WTC11 (cell line): ENCODE data around the gene PXN. TPM values are rescaled to one million over a fixed set of nuclear protein-coding genes. Genes with fewer than 3 reads are reported as not detected.
A peak's percentile ranks its signal among the peaks of the same experiment; 100 is the strongest.

Experiments used
- ATAC-seq: fragments of 200-7000 bp; cut with Tn5 transposase; 2 replicates; pipeline ENCODE4 v1.10.0; 2021; ENCODE audit warnings: mild to moderate bottlenecking, moderate library complexity
- CTCF ChIA-PET: fragments of 300-600 bp; sonication (Branson Sonifier 250); formaldehyde crosslinking; loops from one replicate; lab custom pipeline; 2021; ENCODE audit warnings: antibody characterized with exemption; lab: Charles Lee
- POLR2A ChIA-PET: fragments of 350-600 bp; sonication (Branson Sonifier 250); formaldehyde crosslinking; loops from one replicate; lab custom pipeline; 2021; ENCODE audit warnings: antibody characterized with exemption; lab: Charles Lee
- DNase-seq: peaks from one replicate; pipeline ENCODE4 v3.0.0; 2021; ENCODE audit warnings: low spot score
- H3K27ac Mint-ChIP-seq: 2 replicates; pipeline ENCODE4 v1.8.0; 2021; ENCODE audit warnings: mixed read lengths
- H3K27me3 Mint-ChIP-seq: 2 replicates; pipeline ENCODE4 v1.8.0; 2021; ENCODE audit warnings: low read depth, mild to moderate bottlenecking, moderate library complexity, mixed read lengths
- H3K36me3 Mint-ChIP-seq: 2 replicates; pipeline ENCODE4 v1.8.0; 2021; ENCODE audit warnings: mixed read lengths
- H3K4me1 Mint-ChIP-seq: 2 replicates; pipeline ENCODE4 v1.8.0; 2022; ENCODE audit warnings: mixed read lengths
- H3K4me3 Mint-ChIP-seq: 2 replicates; pipeline ENCODE4 v1.8.0; 2021; ENCODE audit warnings: mild to moderate bottlenecking, moderate library complexity, mixed read lengths
- H3K9me3 Mint-ChIP-seq: 2 replicates; pipeline ENCODE4 v1.8.0; 2021; ENCODE audit warnings: mixed read lengths
- AFF4 ChIP-seq: sonication (generic); formaldehyde crosslinking; IDR thresholded peaks from 2 replicates; pipeline ENCODE4 v1.8.1; 2023; ENCODE audit warnings: mild to moderate bottlenecking, missing genetic modification reagents, borderline replicate concordance
- ATF1 ChIP-seq: sonication (generic); formaldehyde crosslinking; IDR thresholded peaks from 2 replicates; pipeline ENCODE4 v1.8.1; 2023; ENCODE audit warnings: mild to moderate bottlenecking, moderate library complexity, missing genetic modification reagents
- FOXK1 ChIP-seq: sonication (generic); formaldehyde crosslinking; IDR thresholded peaks from 2 replicates; pipeline ENCODE4 v1.8.0; 2022; ENCODE audit warnings: mild to moderate bottlenecking, moderate library complexity, missing genetic modification reagents
- GTF2I ChIP-seq: fragments of 250-450 bp; sonication (Bioruptor Pico); conservative IDR thresholded peaks from 2 replicates; pipeline ENCODE4 v1.4.0; 2021; ENCODE audit warnings: mild to moderate bottlenecking
- IRF2 ChIP-seq: sonication (generic); formaldehyde crosslinking; IDR thresholded peaks from 2 replicates; pipeline ENCODE4 v1.8.0; 2022; ENCODE audit warnings: low read depth, missing genetic modification reagents, borderline replicate concordance
- JAZF1 ChIP-seq: fragments of 250-450 bp; sonication (Bioruptor Pico); IDR thresholded peaks from 2 replicates; pipeline ENCODE4 v1.9.0; 2021; ENCODE audit warnings: moderate library complexity, mild to moderate bottlenecking, inconsistent platforms
- MLX ChIP-seq: sonication (generic); formaldehyde crosslinking; IDR thresholded peaks from 2 replicates; pipeline ENCODE4 v1.8.1; 2023; ENCODE audit warnings: mild to moderate bottlenecking, missing genetic modification reagents, moderate library complexity
- NFYB ChIP-seq: sonication (generic); formaldehyde crosslinking; conservative IDR thresholded peaks from 2 replicates; pipeline ENCODE4 v1.8.0; 2022; ENCODE audit warnings: low read depth, missing genetic modification reagents
- NR3C1 ChIP-seq: sonication (generic); formaldehyde crosslinking; conservative IDR thresholded peaks from 2 replicates; pipeline ENCODE4 v1.8.1; 2023; ENCODE audit warnings: low read depth, mild to moderate bottlenecking, missing genetic modification reagents
- ZNF219 ChIP-seq: sonication (generic); formaldehyde crosslinking; IDR thresholded peaks from 2 replicates; pipeline ENCODE4 v1.8.0; 2023; ENCODE audit warnings: missing genetic modification reagents, mild to moderate bottlenecking, borderline replicate concordance
- ZNF317 ChIP-seq: sonication (generic); formaldehyde crosslinking; IDR thresholded peaks from 2 replicates; pipeline ENCODE4 v1.8.1; 2023; ENCODE audit warnings: low read depth, mild to moderate bottlenecking, moderate library complexity, missing genetic modification reagents, borderline replicate concordance
- ZNF396 ChIP-seq: fragments of 250-450 bp; sonication (Bioruptor Pico); IDR thresholded peaks from 2 replicates; pipeline ENCODE4 v1.8.0; 2021; ENCODE audit warnings: mild to moderate bottlenecking, moderate library complexity, borderline replicate concordance
- ZNF423 ChIP-seq: fragments of 250-450 bp; sonication (Bioruptor Pico); IDR thresholded peaks from 2 replicates; pipeline ENCODE4 v2.1.2; 2022; ENCODE audit warnings: mild to moderate bottlenecking, moderate library complexity
- total RNA-seq: library from RNA; stranded (reverse); gene quantifications from 3 replicates; pipeline ENCODE4 v1.2.3, GENCODE V29; 2021
- TF ChIP-seq, protein P1 (sequence below): sonication (generic); formaldehyde crosslinking; IDR thresholded peaks from 2 replicates; pipeline ENCODE4 v1.8.0; 2022; ENCODE audit warnings: mild to moderate bottlenecking, missing genetic modification reagents
- TF ChIP-seq, protein P2 (sequence below): sonication (generic); formaldehyde crosslinking; IDR thresholded peaks from 2 replicates; pipeline ENCODE4 v1.8.1; 2023; ENCODE audit warnings: mild to moderate bottlenecking, missing genetic modification reagents
- TF ChIP-seq, protein P3 (sequence below): sonication (generic); formaldehyde crosslinking; IDR thresholded peaks from 2 replicates; pipeline ENCODE4 v1.8.1; 2022; ENCODE audit warnings: mild to moderate bottlenecking, missing genetic modification reagents, moderate library complexity, borderline replicate concordance

Gene PXN
- total RNA-seq, 1 experiment from 2014 or later = 132 TPM

DNA sequence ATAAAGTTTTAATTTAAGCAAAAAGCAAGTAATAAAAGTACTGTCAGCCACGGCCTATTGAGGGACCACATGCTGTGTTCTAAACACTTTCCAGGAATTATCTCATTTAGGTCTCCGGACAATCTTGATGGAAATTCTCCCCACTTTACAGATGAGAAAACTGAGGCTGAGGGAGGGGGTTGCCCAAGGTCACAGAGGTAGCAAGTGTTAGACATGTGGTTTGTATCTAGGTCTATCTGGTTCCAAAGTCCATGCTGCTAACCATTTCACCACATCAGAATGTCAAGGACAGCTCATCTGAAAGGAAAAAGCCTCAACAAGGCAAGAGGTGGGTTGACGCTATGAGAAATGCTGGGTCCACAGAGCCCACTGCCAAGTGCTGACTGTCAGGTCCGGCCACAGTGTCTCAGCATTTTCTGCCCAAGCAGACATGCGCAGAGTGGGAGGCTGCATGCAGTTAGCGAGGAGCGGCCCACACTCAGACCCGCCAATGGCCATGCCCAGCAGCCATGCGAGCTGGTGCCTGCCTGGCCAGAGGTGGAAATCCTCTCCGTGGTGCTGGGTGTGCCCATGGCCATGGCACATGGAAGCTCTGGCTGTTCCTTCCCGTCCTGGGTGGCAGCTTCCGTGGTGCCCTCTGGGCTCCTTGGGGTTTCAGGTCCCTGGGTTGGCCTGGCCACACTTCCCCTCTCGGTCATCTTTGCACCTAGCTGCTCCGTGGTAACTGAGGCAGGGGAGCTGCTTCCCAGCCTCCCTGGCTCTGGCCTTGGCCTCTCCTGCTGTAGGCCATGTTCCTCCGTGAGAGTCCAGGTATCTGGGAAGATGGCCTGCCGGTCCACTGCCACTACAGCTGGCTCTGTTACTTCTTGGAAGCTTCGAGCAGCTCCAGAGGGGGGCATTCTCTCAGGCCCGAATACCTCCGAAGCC lies 46.6 kb downstream of the PXN start (continued):
- TF ChIP-seq JAZF1 (CRISPR knock-in tag) (no peak), ZNF423 (CRISPR knock-in tag) (no peak), NFYB (CRISPR knock-in tag) (no peak)

- CTCF ChIA-PET = interaction anchor here (0.9 to 4.7 kb wide), 6 partner anchors 9 to 49 kb away, joined by 4 to 39 read pairs (median 8); partner anchors contain the start of genes PXN and RPLP0
- H3K27me3 Mint-ChIP-seq = no peaks in the 10 kb centered on the region
- peaks cover 8% of the 10 kb centered on the region for H3K4me1 Mint-ChIP-seq
- ATAC-seq (peak; percentile 7), DNase-seq (no peak)
- peaks cover 44% of the 10 kb centered on the region for H3K36me3 Mint-ChIP-seq
- no peak overlapping the region for H3K27ac Mint-ChIP-seq
- TF ChIP-seq FOXK1 (no peak), IRF2 (CRISPR knock-in tag) (no peak), ZNF317 (CRISPR knock-in tag) (no peak), JAZF1 (CRISPR knock-in tag) (no peak), GTF2I (CRISPR knock-in tag) (no peak), AFF4 (CRISPR knock-in tag) (no peak), MLX (CRISPR knock-in tag) (no peak), ZNF396 (no peak), NR3C1 (CRISPR knock-in tag) (no peak), ATF1 (CRISPR knock-in tag) (no peak), ZNF219 (CRISPR knock-in tag) (no peak)
- TF ChIP-seq, protein P1, sequence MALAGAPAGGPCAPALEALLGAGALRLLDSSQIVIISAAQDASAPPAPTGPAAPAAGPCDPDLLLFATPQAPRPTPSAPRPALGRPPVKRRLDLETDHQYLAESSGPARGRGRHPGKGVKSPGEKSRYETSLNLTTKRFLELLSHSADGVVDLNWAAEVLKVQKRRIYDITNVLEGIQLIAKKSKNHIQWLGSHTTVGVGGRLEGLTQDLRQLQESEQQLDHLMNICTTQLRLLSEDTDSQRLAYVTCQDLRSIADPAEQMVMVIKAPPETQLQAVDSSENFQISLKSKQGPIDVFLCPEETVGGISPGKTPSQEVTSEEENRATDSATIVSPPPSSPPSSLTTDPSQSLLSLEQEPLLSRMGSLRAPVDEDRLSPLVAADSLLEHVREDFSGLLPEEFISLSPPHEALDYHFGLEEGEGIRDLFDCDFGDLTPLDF (CRISPR knock-in tag) = no peak
- TF ChIP-seq, protein P2, sequence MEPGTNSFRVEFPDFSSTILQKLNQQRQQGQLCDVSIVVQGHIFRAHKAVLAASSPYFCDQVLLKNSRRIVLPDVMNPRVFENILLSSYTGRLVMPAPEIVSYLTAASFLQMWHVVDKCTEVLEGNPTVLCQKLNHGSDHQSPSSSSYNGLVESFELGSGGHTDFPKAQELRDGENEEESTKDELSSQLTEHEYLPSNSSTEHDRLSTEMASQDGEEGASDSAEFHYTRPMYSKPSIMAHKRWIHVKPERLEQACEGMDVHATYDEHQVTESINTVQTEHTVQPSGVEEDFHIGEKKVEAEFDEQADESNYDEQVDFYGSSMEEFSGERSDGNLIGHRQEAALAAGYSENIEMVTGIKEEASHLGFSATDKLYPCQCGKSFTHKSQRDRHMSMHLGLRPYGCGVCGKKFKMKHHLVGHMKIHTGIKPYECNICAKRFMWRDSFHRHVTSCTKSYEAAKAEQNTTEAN (CRISPR knock-in tag) = no peak
- TF ChIP-seq, protein P3, sequence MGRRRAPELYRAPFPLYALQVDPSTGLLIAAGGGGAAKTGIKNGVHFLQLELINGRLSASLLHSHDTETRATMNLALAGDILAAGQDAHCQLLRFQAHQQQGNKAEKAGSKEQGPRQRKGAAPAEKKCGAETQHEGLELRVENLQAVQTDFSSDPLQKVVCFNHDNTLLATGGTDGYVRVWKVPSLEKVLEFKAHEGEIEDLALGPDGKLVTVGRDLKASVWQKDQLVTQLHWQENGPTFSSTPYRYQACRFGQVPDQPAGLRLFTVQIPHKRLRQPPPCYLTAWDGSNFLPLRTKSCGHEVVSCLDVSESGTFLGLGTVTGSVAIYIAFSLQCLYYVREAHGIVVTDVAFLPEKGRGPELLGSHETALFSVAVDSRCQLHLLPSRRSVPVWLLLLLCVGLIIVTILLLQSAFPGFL (CRISPR knock-in tag) = no peak
- no peaks in the 10 kb centered on the region for H3K9me3 Mint-ChIP-seq
- H3K4me3 Mint-ChIP-seq = no peak overlapping the region
- POLR2A ChIA-PET = interaction anchor here (0.9 to 2.0 kb wide), 2 partner anchors 13 to 16 kb away, joined by 3 to 6 read pairs; partner anchors contain the start of gene RPLP0
Measured at GRCh38 chr12:120216742-120217605, 48.6 kb downstream of the PXN start.
